Mononuclear cell (primary cell): ENCODE measurements around the gene AP2A2. TPM values are rescaled to one million over a fixed set of nuclear protein-coding genes. Genes with fewer than 3 reads are reported as not detected.

Source experiments
- H3K27me3 ChIP-seq: 2 replicates; pipeline ENCODE4 v1.6.0; 2011; ENCODE audit warnings: low read length, control low read depth; ENCODE audit not compliant: insufficient read depth
- H3K4me1 ChIP-seq: 2 replicates; pipeline ENCODE4 v1.5.1; 2011; ENCODE audit warnings: mild to moderate bottlenecking, low read length, control low read depth; ENCODE audit not compliant: insufficient read depth
- H3K4me3 ChIP-seq: 2 replicates; pipeline ENCODE4 v1.5.1; 2011; ENCODE audit warnings: mild to moderate bottlenecking, low read length, moderate library complexity
- H3K9me3 ChIP-seq: 2 replicates; pipeline ENCODE4 v1.5.1; 2011; ENCODE audit warnings: low read depth, mild to moderate bottlenecking, control low read depth, low read length
- total RNA-seq: library from RNA; depleted of rRNA; stranded (reverse); fragments of >200 nt; gene quantifications from one replicate; pipeline ENCODE4 v1.2.3, GENCODE V29; 2012

AP2A2 gene
- total RNA-seq, 1 donor, result 40.0 TPM

- H3K9me3 ChIP-seq, result no peaks in the 10 kb centered on the region
- no peaks in the 10 kb centered on the region for H3K27me3 ChIP-seq
- H3K4me3 ChIP-seq, result no peak overlapping the region
- H3K4me1 ChIP-seq, result no peaks in the 10 kb centered on the region
These were observed 70.2 kb downstream of the AP2A2 start for GRCh38 chr11:995752-996420.

GRCh38 chr11:996681-997080 lies 71.0 kb downstream of the AP2A2 start:
- Histone ChIP-seq H3K4me1 (no peaks in the 10 kb centered on the region), H3K27me3 (no peaks in the 10 kb centered on the region), H3K9me3 (no peaks in the 10 kb centered on the region), H3K4me3 (no peak overlapping the region)

- H3K27me3 ChIP-seq, result no peaks in the 10 kb centered on the region
- no peak overlapping the region for H3K4me3 ChIP-seq
- H3K4me1 ChIP-seq, result no peaks in the 10 kb centered on the region
- H3K9me3 ChIP-seq, result no peaks in the 10 kb centered on the region
These were observed 72.2 kb downstream of the AP2A2 start for GRCh38 chr11:997907-998306.

- H3K27me3 ChIP-seq, result no peaks in the 10 kb centered on the region
- H3K9me3 ChIP-seq, result no peaks in the 10 kb centered on the region
- H3K4me1 ChIP-seq, result no peaks in the 10 kb centered on the region
- H3K4me3 ChIP-seq, result no peak overlapping the region
These were observed 73.3 kb downstream of the AP2A2 start for GRCh38 chr11:999009-999408.

GRCh38 chr11:1000357-1001278 lies 74.9 kb downstream of the AP2A2 start:
- H3K4me3 ChIP-seq, result no peak overlapping the region
- no peaks in the 10 kb centered on the region for H3K9me3 ChIP-seq
- H3K27me3 ChIP-seq, result no peaks in the 10 kb centered on the region
- H3K4me1 ChIP-seq, result no peaks in the 10 kb centered on the region

DNA sequence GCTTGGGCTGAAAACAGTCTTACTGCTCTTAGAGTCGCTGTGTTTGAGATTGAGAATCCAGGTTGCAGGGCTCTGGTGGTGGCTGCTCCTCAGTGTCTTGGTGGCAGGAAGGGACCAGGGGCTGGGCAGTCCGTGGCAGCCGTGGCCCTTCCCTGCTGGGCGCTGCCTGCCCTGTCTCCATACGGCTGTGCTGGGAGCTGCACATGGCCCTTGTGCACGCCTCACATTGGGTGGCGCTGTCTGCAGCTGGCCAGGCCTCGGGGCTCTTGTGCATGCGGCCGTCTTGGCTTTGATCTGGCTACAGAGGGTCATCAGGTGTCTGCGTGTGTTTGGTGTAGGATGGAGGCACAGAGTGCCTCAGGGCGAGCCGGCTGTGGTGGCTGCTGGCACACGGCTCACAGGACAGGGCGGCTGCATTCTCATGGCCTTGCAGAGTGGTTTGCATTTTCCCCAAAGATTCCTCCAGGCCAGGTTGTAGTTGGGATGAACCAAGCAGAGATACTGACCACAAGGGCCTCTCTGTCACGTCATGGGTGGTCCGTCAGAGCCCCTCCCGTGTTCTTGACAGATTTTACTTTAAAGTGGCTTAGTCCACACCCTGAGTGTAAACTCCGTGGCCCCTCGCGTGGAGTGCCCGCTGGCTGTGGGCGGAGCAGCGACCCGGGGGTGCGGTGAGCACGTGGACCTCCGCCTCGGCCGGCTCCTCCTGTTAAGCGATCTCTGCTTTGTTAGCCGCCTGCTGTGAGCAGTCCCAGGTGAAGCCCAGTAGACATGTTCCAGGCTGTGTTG lies 76.1 kb downstream of the AP2A2 start:
- H3K27me3 ChIP-seq, result no peaks in the 10 kb centered on the region
- no peaks in the 10 kb centered on the region for H3K4me1 ChIP-seq
- no peak overlapping the region for H3K4me3 ChIP-seq
- H3K9me3 ChIP-seq, result no peaks in the 10 kb centered on the region

- no peak overlapping the region for H3K4me3 ChIP-seq
- no peaks in the 10 kb centered on the region for H3K27me3 ChIP-seq
- H3K9me3 ChIP-seq, result no peaks in the 10 kb centered on the region
- H3K4me1 ChIP-seq, result no peaks in the 10 kb centered on the region
These were observed 76.8 kb downstream of the AP2A2 start for GRCh38 chr11:1002406-1002984.

DNA sequence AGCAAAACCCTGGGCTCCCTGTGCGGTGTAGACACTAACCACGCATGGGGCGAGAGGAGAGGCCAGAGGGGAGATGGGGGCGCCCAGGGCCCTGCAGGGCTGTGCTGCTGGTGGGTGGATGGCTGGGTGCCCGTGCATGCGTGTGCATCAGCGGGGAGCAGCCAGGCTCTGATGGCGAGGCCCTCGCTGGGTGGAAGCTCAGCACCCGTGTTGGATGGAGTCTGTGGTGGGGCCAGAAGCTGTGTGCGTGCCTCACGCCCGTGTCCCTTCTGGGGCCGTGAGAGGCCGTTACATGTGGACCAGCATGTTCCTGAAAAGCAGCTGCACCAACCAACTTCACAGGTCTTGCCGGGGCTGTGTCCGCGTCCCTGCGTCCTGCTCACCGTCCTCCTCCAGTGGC lies 77.5 kb downstream of the AP2A2 start:
- Histone ChIP-seq H3K4me3 (no peak overlapping the region), H3K9me3 (no peaks in the 10 kb centered on the region), H3K4me1 (no peaks in the 10 kb centered on the region), H3K27me3 (no peaks in the 10 kb centered on the region)

DNA sequence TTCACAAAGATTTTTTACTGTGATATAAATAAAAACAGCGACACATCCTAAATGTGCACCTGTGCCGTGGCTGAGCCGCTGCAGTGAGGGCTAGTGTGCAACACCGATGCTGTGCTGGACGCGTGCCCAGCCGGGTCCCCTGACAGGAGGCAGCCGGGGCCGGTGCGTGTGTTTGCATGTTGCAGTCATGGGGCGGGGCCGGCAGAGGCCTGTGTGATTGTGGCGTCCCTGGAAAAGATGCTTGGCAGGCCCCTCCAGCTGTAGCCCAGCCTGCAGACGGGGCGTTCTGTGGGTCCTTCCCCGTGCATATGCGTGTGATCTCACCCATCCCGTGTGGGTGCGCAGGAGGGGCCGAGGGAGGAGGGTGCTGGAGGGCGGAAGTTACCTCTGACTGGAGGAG lies 80.3 kb downstream of the AP2A2 start:
- Histone ChIP-seq H3K9me3 (no peaks in the 10 kb centered on the region), H3K4me3 (no peak overlapping the region), H3K27me3 (no peaks in the 10 kb centered on the region), H3K4me1 (no peaks in the 10 kb centered on the region)

- Histone ChIP-seq H3K9me3 (no peaks in the 10 kb centered on the region), H3K4me1 (no peaks in the 10 kb centered on the region), H3K4me3 (no peak overlapping the region), H3K27me3 (no peaks in the 10 kb centered on the region)
These were observed 81.1 kb downstream of the AP2A2 start for GRCh38 chr11:1006762-1007161.

DNA sequence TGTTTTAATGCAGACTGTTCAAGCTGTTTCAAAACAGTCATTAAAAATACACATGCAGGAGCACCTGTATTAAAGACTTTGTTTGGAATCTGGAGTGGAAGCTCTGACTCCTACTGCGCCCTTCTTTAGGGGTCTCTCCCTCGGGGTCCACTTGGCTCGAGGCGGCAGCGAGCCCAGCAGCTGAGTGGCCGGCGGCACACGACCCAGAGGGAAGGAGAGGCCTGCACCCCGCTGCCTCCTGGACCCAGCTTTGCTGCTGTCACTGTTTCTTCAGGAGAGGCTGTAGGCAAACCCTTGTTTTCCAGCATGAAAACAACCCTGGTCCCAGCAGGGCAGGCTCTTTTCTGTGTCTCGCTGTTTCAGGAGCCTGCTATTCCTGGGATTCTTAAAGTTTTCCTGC lies 81.6 kb downstream of the AP2A2 start:
- Histone ChIP-seq H3K4me3 (no peak overlapping the region), H3K4me1 (no peaks in the 10 kb centered on the region), H3K9me3 (no peaks in the 10 kb centered on the region), H3K27me3 (no peaks in the 10 kb centered on the region)

DNA sequence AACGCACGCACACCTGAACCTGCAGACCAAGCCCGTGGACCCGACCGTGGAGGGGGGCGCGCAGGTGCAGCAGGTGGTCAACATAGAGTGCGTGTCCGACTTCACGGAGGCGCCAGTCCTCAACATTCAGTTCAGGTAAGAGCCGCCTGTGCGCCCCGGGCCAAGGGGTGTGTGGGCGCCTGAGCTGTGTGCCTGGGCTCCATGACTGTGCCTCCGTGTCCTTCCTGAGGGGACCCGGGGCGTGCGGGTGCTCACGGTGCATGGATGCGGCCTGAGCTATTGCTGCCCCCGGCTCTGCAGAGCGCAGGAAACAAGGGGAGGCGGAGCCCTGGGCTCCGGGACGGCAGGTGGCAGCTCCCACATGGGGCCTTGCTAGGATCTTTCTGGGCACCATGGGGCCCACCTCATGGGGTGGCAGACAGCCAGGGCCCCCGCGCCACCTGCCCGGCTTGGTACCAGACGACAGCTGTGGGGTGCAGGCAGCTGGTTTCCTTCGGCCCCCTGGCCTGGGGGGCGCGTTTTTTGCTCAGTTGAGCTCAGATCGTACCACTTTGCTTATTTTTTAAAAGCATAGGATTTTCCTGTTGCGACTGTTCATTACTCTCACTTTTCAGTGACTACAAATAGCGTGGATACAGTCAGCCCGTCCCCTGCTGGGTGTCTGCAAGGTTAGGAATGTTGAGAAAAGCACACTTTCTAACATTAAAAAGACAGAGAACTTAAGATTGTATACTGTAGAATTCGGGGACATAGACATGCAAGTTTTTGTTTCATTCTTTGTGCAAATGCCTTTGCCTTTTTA lies 82.5 kb downstream of the AP2A2 start:
- H3K4me3 ChIP-seq, result no peak overlapping the region
- H3K4me1 ChIP-seq, result no peaks in the 10 kb centered on the region
- H3K27me3 ChIP-seq, result no peaks in the 10 kb centered on the region
- H3K9me3 ChIP-seq, result no peaks in the 10 kb centered on the region

- H3K4me3 ChIP-seq, result no peak overlapping the region
- no peaks in the 10 kb centered on the region for H3K4me1 ChIP-seq
- no peaks in the 10 kb centered on the region for H3K9me3 ChIP-seq
- H3K27me3 ChIP-seq, result no peaks in the 10 kb centered on the region
These were observed 83.1 kb downstream of the AP2A2 start for GRCh38 chr11:1008803-1009145.

DNA sequence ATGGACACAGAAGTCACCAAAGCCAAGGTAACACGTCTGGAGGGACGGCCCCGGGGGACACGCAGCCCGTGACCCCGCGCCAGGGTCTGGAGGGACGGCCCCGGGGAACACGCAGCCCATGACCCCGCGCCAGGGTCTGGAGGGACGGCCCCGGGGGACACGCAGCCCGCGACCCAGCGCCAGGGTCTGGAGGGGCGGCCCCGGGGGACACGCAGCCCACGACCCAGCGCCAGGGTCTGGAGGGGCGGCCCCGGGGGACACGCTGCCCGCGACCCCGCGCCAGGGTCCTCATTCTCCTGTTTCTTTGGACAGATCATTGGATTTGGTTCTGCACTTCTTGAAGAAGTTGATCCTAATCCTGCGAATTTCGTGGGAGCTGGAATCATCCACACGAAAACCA lies 83.7 kb downstream of the AP2A2 start:
- Histone ChIP-seq H3K27me3 (no peaks in the 10 kb centered on the region), H3K4me1 (no peaks in the 10 kb centered on the region), H3K9me3 (no peaks in the 10 kb centered on the region), H3K4me3 (no peak overlapping the region)
